GM12892 (cell line): ENCODE results near the gene GAK.

Source experiments
- POLR2A ChIP-seq: IDR thresholded peaks from 2 replicates; pipeline ENCODE4 v1.6.1; 2011; ENCODE audit warnings: low read depth, low read length, control low read depth
- POLR2AphosphoS5 ChIP-seq: IDR thresholded peaks from 2 replicates; pipeline ENCODE4 v1.6.1; 2011; ENCODE audit warnings: low read depth, low read length, control low read depth
- TAF1 ChIP-seq: IDR thresholded peaks from 2 replicates; pipeline ENCODE4 v1.6.1; 2011; ENCODE audit warnings: low read depth, mild to moderate bottlenecking, control low read depth, low read length, borderline replicate concordance

DNA sequence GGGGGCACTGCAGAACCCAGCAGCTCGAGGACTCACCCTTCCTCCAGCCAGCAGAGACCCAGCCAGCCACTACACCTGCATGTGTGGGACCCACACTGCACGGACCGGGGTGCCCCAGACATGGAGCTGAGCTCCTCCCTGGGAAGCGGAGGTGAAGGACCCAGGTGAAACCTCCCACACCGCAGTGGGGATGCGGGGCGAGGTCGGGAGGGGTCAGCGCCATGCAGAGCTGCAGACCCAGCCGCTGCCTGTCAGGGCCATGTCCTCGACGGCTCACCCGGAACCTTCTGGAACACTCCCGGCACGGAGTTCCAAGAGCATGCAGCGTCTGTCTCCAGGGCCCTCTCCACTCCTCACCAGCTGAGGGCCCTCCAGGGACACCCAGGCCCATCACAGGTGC, 42.6 kb downstream of the GAK start:
- TF ChIP-seq POLR2A = no peak
- TF ChIP-seq TAF1 = no peak
- TF ChIP-seq POLR2AphosphoS5 = no peak
